Liver (tissue), 9 donors: ENCODE data around the gene TRAPPC12. TPM values are rescaled to one million over a fixed set of nuclear protein-coding genes. Genes with fewer than 3 reads are reported as not detected.

ENCODE experiments used
- DNase-seq: peaks from one replicate; pipeline ENCODE4 v3.0.0-alpha.2; 2017; ENCODE audit warnings: low spot score
- H3K27ac ChIP-seq, 2 donors: one replicate each; pipeline ENCODE4 v1.7.0; 2013; ENCODE audit warnings: inconsistent platforms in 2 of 2, low read length in 2 of 2, control low read depth in 1 of 2, low read depth in 1 of 2, mild to moderate bottlenecking in 1 of 2
- H3K27me3 ChIP-seq, 4 donors: one replicate each; pipeline versions ENCODE4 v1.6.1 to v1.7.0; 2013; ENCODE audit warnings: low read length in 3 of 4, inconsistent platforms in 1 of 4, mild to moderate bottlenecking in 1 of 4, moderate library complexity in 1 of 4; ENCODE audit not compliant: control insufficient read depth in 4 of 4, insufficient read depth in 4 of 4
- H3K36me3 ChIP-seq, 4 donors: one replicate each; pipeline versions ENCODE4 v1.6.1 to v1.7.0; 2013; ENCODE audit warnings: low read length in 3 of 4, mild to moderate bottlenecking in 3 of 4, low read depth in 1 of 4, moderate library complexity in 1 of 4; ENCODE audit not compliant: control insufficient read depth in 4 of 4, insufficient read depth in 3 of 4
- H3K4me1 ChIP-seq, 4 donors: one replicate each; pipeline versions ENCODE4 v1.6.1 to v1.7.0; 2013; ENCODE audit warnings: low read length in 3 of 4, mild to moderate bottlenecking in 3 of 4, moderate library complexity in 1 of 4; ENCODE audit not compliant: control insufficient read depth in 4 of 4, insufficient read depth in 4 of 4
- H3K4me3 ChIP-seq, 3 donors: one replicate each; pipeline versions ENCODE4 v1.6.1 to v1.7.0; 2013; ENCODE audit warnings: low read length in 3 of 3, control low read depth in 1 of 3, low read depth in 1 of 3, mild to moderate bottlenecking in 1 of 3
- H3K9ac ChIP-seq, 2 donors: one replicate each; pipeline ENCODE4 v1.7.0; 2013; ENCODE audit warnings: low read length in 2 of 2, mild to moderate bottlenecking in 2 of 2, moderate library complexity in 2 of 2, control low read depth in 1 of 2, low read depth in 1 of 2
- H3K9me3 ChIP-seq, 4 donors: one replicate each; pipeline versions ENCODE4 v1.6.1 to v1.7.0; 2013; ENCODE audit warnings: low read length in 3 of 4; ENCODE audit not compliant: control insufficient read depth in 4 of 4
- CTCF ChIP-seq: fragments of 150-350 bp; IDR thresholded peaks from 2 replicates; pipeline ENCODE4 v1.5.1; 2017; ENCODE audit warnings: improper control_type of control experiment, low read depth, low read length; ENCODE audit not compliant: missing input control
- EGR1 ChIP-seq, 2 donors: IDR thresholded peaks; 2 replicates each; pipeline ENCODE4 v1.6.1; 2016 to 2018; ENCODE audit warnings: antibody characterized with exemption in 2 of 2, low read depth in 2 of 2
- FOXA1 ChIP-seq: IDR thresholded peaks from 2 replicates; pipeline ENCODE4 v1.6.1; 2016; ENCODE audit warnings: antibody characterized with exemption
- FOXA2 ChIP-seq: IDR thresholded peaks from 2 replicates; pipeline ENCODE4 v1.6.1; 2016; ENCODE audit warnings: antibody characterized with exemption
- GABPA ChIP-seq, 2 donors: IDR thresholded peaks in 1 of 2; conservative IDR thresholded peaks in 1 of 2; 2 replicates each; pipeline ENCODE4 v1.6.1; 2016; ENCODE audit warnings: antibody characterized with exemption in 2 of 2, mild to moderate bottlenecking in 1 of 2, moderate library complexity in 1 of 2
- HNF4A ChIP-seq, 2 donors: conservative IDR thresholded peaks; 2 replicates each; pipeline ENCODE4 v1.6.1; 2016; ENCODE audit warnings: antibody characterized with exemption in 2 of 2, mild to moderate bottlenecking in 2 of 2
- JUND ChIP-seq, 2 donors: IDR thresholded peaks; 2 replicates each; pipeline ENCODE4 v1.6.1; 2016; ENCODE audit warnings: antibody characterized with exemption in 2 of 2
- MAX ChIP-seq: IDR thresholded peaks from 2 replicates; pipeline ENCODE4 v1.6.1; 2016; ENCODE audit warnings: antibody characterized with exemption
- NR2F2 ChIP-seq: IDR thresholded peaks from 2 replicates; pipeline ENCODE4 v1.6.1; 2016; ENCODE audit warnings: antibody characterized with exemption
- RAD21 ChIP-seq, 2 donors: IDR thresholded peaks; 2 replicates each; pipeline ENCODE4 v1.6.1; 2016; ENCODE audit warnings: antibody characterized with exemption in 2 of 2, mild to moderate bottlenecking in 2 of 2
- REST ChIP-seq: IDR thresholded peaks from 2 replicates; pipeline ENCODE4 v1.6.1; 2016; ENCODE audit warnings: antibody characterized with exemption, mild to moderate bottlenecking
- RXRA ChIP-seq, 2 donors: IDR thresholded peaks; 2 replicates each; pipeline ENCODE4 v1.6.1; 2017 to 2018; ENCODE audit warnings: antibody characterized with exemption in 2 of 2, mild to moderate bottlenecking in 1 of 2
- SP1 ChIP-seq: IDR thresholded peaks from 2 replicates; pipeline ENCODE4 v1.6.1; 2018; ENCODE audit warnings: antibody characterized with exemption, mild to moderate bottlenecking
- TAF1 ChIP-seq: conservative IDR thresholded peaks from 2 replicates; pipeline ENCODE4 v1.6.1; 2016; ENCODE audit warnings: antibody characterized with exemption, mild to moderate bottlenecking
- YY1 ChIP-seq: IDR thresholded peaks from 2 replicates; pipeline ENCODE4 v1.6.1; 2016; ENCODE audit warnings: antibody characterized with exemption, mild to moderate bottlenecking
- WGBS: extraction: QIAGEN DNeasy Blood & Tissue Kit; methylation state at CpG from one replicate; pipeline ENCODE4 v1.1.7; 2013; 5-methylcytosine and 5-hydroxymethylcytosine counted together
- polyA plus RNA-seq, 2 donors: library from polyadenylated mRNA; stranded (reverse) in 1 of 2; unstranded in 1 of 2; fragments of 200-250 nt in 1 of 2; fragments of >200 nt in 1 of 2; fragmentation: Nextera tagmentation in 1 of 2; extraction: Ambion mirVana in 1 of 2; gene quantifications; one replicate each; pipeline versions ENCODE4 v1.2.1 to v1.2.3, GENCODE V29; 2013 to 2015
- total RNA-seq, 2 donors: library from RNA; depleted of rRNA; stranded (reverse); fragments of >200 nt; gene quantifications; one replicate each; pipeline ENCODE4 v1.2.3, GENCODE V29; 2014
- TF ChIP-seq, protein P1 (sequence below): IDR thresholded peaks from 2 replicates; pipeline ENCODE4 v1.6.1; 2016; ENCODE audit warnings: antibody characterized with exemption
- TF ChIP-seq, protein P2 (sequence below): IDR thresholded peaks from 2 replicates; pipeline ENCODE4 v1.6.1; 2016; ENCODE audit warnings: antibody characterized with exemption
- donor health status: healthy.
- donor health status: healthy.
- donor health status: healthy.
- donor health status: healthy.
- donor health status: healthy.

TRAPPC12 gene
- total and polyA plus RNA-seq, 4 donors, result 30.2 to 60.9 (median 39.7) TPM

GRCh38 chr2:3409627-3410170, 30.2 kb downstream of the TRAPPC12 start:
- Histone ChIP-seq H3K36me3 (peaks cover 0 to 4% (median under 1%) of the 10 kb centered on the region in 4 donors), H3K27ac (no peak overlapping the region), H3K4me1 (no peaks in the 10 kb centered on the region), H3K9ac (no peak overlapping the region), H3K27me3 (no peaks in the 10 kb centered on the region), H3K9me3 (no peaks in the 10 kb centered on the region), H3K4me3 (no peak overlapping the region)
- DNase-seq, result no peak
- 96% methylated on average over 12 of the region's 12 CpGs for WGBS
- TF ChIP-seq RXRA (IDR thresholded peaks at IDR 0.05) (no peak), CTCF (no peak), RAD21 (IDR thresholded peaks at IDR 0.05) (no peak), FOXA1 (no peak), HNF4A (conservative IDR thresholded peaks at IDR 0.05) (no peak), NR2F2 (no peak), MAX (no peak), JUND (IDR thresholded peaks at IDR 0.05) (no peak), REST (no peak), GABPA (IDR thresholded peaks at IDR 0.05 in 1 of 2, conservative IDR thresholded peaks at IDR 0.05 in 1 of 2) (no peak), FOXA2 (no peak), YY1 (no peak), SP1 (no peak), EGR1 (IDR thresholded peaks at IDR 0.05; ENCODE audit: low read depth in 2 of 2) (no peak), TAF1 (no peak)
- TF ChIP-seq, protein P1, sequence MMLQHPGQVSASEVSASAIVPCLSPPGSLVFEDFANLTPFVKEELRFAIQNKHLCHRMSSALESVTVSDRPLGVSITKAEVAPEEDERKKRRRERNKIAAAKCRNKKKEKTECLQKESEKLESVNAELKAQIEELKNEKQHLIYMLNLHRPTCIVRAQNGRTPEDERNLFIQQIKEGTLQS, result no peak
- TF ChIP-seq, protein P2, sequence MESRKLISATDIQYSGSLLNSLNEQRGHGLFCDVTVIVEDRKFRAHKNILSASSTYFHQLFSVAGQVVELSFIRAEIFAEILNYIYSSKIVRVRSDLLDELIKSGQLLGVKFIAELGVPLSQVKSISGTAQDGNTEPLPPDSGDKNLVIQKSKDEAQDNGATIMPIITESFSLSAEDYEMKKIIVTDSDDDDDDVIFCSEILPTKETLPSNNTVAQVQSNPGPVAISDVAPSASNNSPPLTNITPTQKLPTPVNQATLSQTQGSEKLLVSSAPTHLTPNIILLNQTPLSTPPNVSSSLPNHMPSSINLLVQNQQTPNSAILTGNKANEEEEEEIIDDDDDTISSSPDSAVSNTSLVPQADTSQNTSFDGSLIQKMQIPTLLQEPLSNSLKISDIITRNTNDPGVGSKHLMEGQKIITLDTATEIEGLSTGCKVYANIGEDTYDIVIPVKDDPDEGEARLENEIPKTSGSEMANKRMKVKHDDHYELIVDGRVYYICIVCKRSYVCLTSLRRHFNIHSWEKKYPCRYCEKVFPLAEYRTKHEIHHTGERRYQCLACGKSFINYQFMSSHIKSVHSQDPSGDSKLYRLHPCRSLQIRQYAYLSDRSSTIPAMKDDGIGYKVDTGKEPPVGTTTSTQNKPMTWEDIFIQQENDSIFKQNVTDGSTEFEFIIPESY, result no peak
